ENCODE results near the gene SSBP3.

DNA sequence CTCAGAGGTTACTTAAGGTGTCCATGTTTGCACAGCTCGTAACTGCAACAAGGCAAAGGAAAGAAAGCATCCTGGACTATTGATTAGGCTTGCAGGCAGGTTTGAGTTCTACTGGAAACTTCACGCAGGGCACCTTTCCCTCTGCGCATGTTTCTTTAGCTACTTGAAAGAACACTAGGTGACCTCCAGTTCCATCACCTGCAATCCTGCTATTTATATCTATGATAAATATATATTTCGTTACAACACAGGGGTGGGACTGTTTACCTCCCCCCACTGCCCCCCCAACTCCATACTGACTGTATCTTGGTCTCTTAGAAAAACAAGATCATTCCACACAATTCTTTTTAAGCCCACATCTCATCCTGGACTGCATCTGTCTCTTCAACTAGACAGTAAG lies 12.1 kb downstream of the SSBP3 start:
- no peak for TF ChIP-seq EP300 (IDR thresholded peaks at IDR 0.05)
- TF ChIP-seq, protein P1, sequence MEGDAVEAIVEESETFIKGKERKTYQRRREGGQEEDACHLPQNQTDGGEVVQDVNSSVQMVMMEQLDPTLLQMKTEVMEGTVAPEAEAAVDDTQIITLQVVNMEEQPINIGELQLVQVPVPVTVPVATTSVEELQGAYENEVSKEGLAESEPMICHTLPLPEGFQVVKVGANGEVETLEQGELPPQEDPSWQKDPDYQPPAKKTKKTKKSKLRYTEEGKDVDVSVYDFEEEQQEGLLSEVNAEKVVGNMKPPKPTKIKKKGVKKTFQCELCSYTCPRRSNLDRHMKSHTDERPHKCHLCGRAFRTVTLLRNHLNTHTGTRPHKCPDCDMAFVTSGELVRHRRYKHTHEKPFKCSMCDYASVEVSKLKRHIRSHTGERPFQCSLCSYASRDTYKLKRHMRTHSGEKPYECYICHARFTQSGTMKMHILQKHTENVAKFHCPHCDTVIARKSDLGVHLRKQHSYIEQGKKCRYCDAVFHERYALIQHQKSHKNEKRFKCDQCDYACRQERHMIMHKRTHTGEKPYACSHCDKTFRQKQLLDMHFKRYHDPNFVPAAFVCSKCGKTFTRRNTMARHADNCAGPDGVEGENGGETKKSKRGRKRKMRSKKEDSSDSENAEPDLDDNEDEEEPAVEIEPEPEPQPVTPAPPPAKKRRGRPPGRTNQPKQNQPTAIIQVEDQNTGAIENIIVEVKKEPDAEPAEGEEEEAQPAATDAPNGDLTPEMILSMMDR (IDR thresholded peaks at IDR 0.05) = no peak
- no peak for TF ChIP-seq POLR2AphosphoS5 (IDR thresholded peaks at IDR 0.05)
- TF ChIP-seq POLR2A (IDR thresholded peaks at IDR 0.05) = no peak

All from suprapubic skin (tissue), 4 donors.